ENCODE results near the gene ANKRD13C.

GRCh38 chr1:70277875-70278274 lies 76.6 kb downstream of the ANKRD13C start:
- no peak for TF ChIP-seq L3MBTL2 (conservative IDR thresholded peaks at IDR 0.05)
- TF ChIP-seq FOXK2 (IDR thresholded peaks at IDR 0.05) = no peak
- no peak for TF ChIP-seq ELF4 (IDR thresholded peaks at IDR 0.05)
- no peak for TF ChIP-seq BHLHE40 (IDR thresholded peaks at IDR 0.05; ENCODE audit: borderline replicate concordance)
- no peak for TF ChIP-seq SP1 (IDR thresholded peaks at IDR 0.05)
- no peak for TF ChIP-seq SUZ12 (IDR thresholded peaks at IDR 0.05)
- no peak for TF ChIP-seq CTBP1 (IDR thresholded peaks at IDR 0.05; ENCODE audit: borderline replicate concordance)
- no peak for TF ChIP-seq LEF1 (IDR thresholded peaks at IDR 0.05; ENCODE audit: borderline replicate concordance)
- no peak for TF ChIP-seq FOXM1 (IDR thresholded peaks at IDR 0.05; ENCODE audit: borderline replicate concordance)
- no peak for TF ChIP-seq ARNT (IDR thresholded peaks at IDR 0.05)

Measured in HEK293T (cell line).